HEK293 (cell line): ENCODE results near the gene HM13.
A peak's percentile ranks its signal among the peaks of the same experiment; 100 is the strongest.

ENCODE experiments used
- CTCF ChIA-PET: fragments of 350-600 bp; formaldehyde crosslinking; extraction: SDS; loops from one replicate; lab custom pipeline; 2021; ENCODE audit warnings: antibody characterized with exemption; lab: Yijun Ruan, JAX
- POLR2A ChIA-PET: fragments of 300-600 bp; formaldehyde crosslinking; extraction: SDS; loops from one replicate; lab custom pipeline; 2020; ENCODE audit warnings: antibody characterized with exemption, inconsistent platforms; lab: Yijun Ruan, JAX
- H3K27ac ChIP-seq: fragments of 200-500 bp; sonication (Bioruptor generic); 2 replicates; pipeline ENCODE4 v1.5.1; 2014; ENCODE audit warnings: low read depth, low read length, control low read depth, inconsistent platforms; ENCODE audit errors: extremely low read depth
- H3K36me3 ChIP-seq, 2 experiments: fragments of 200-500 bp in 1 of 2; sonication (Bioruptor generic) in 1 of 2; 1 replicate in 1 of 2; 2 replicates in 1 of 2; pipeline ENCODE4 v1.5.1; 2014 to 2017; ENCODE audit warnings: inconsistent platforms in 2 of 2, low read length in 2 of 2; ENCODE audit not compliant: control insufficient read depth in 2 of 2, insufficient read depth in 1 of 2
- H3K4me1 ChIP-seq: fragments of 200-500 bp; sonication (Bioruptor generic); 2 replicates; pipeline ENCODE4 v1.5.1; 2014; ENCODE audit warnings: mild to moderate bottlenecking, low read length, inconsistent platforms; ENCODE audit not compliant: control insufficient read depth, insufficient read depth
- H3K4me3 ChIP-seq: 2 replicates; pipeline ENCODE4 v1.5.1; 2011; ENCODE audit warnings: low read depth, mild to moderate bottlenecking, control low read depth, low read length, moderate library complexity
- H3K9me3 ChIP-seq: fragments of 200-500 bp; sonication (Bioruptor generic); 2 replicates; pipeline ENCODE4 v1.5.1; 2014; ENCODE audit warnings: low read depth, low read length, inconsistent platforms; ENCODE audit not compliant: control insufficient read depth, insufficient read depth
- HOXC10 ChIP-seq: sonication (generic); formaldehyde crosslinking; IDR thresholded peaks from 2 replicates; pipeline ENCODE4 v1.8.1; 2023; ENCODE audit warnings: mild to moderate bottlenecking, missing genetic modification reagents
- HOXD13 ChIP-seq: sonication (generic); formaldehyde crosslinking; IDR thresholded peaks from 2 replicates; pipeline ENCODE4 v1.8.0; 2022; ENCODE audit warnings: missing genetic modification reagents, borderline replicate concordance
- PRDM4 ChIP-seq: fragments of 450-650 bp; formaldehyde crosslinking; IDR thresholded peaks from 2 replicates; pipeline ENCODE4 v1.5.1; 2017; ENCODE audit warnings: missing biosample characterization, missing genetic modification characterization
- ZNF239 ChIP-seq: fragments of 450-650 bp; formaldehyde crosslinking; IDR thresholded peaks from 2 replicates; pipeline ENCODE4 v1.5.1; 2016; ENCODE audit warnings: missing biosample characterization, missing genetic modification characterization
- ZNF341 ChIP-seq: fragments of 450-650 bp; formaldehyde crosslinking; IDR thresholded peaks from 2 replicates; pipeline ENCODE4; 2016; ENCODE audit warnings: low read depth, missing biosample characterization, missing genetic modification characterization
- ZNF585B ChIP-seq: fragments of 450-650 bp; formaldehyde crosslinking; IDR thresholded peaks from 2 replicates; pipeline ENCODE4 v1.5.1; 2016; ENCODE audit warnings: missing biosample characterization, missing genetic modification characterization
- TF ChIP-seq, protein P1 (sequence below): fragments of 450-650 bp; formaldehyde crosslinking; IDR thresholded peaks from 2 replicates; pipeline ENCODE4 v1.5.1; 2016; ENCODE audit warnings: missing biosample characterization, missing genetic modification characterization
- TF ChIP-seq, protein P2 (sequence below): sonication (generic); formaldehyde crosslinking; IDR thresholded peaks from 2 replicates; pipeline ENCODE4 v1.8.1; 2022; ENCODE audit warnings: mild to moderate bottlenecking, moderate library complexity, missing genetic modification reagents
- TF ChIP-seq, protein P3 (sequence below): fragments of 450-650 bp; IDR thresholded peaks from 2 replicates; pipeline ENCODE4 v1.5.1; 2018; ENCODE audit warnings: missing biosample characterization, missing genetic modification characterization
- TF ChIP-seq, protein P4 (sequence below): fragments of 450-650 bp; formaldehyde crosslinking; IDR thresholded peaks from 2 replicates; pipeline ENCODE4 v1.5.1; 2016; ENCODE audit warnings: missing biosample characterization, missing genetic modification characterization

HM13 gene

DNA sequence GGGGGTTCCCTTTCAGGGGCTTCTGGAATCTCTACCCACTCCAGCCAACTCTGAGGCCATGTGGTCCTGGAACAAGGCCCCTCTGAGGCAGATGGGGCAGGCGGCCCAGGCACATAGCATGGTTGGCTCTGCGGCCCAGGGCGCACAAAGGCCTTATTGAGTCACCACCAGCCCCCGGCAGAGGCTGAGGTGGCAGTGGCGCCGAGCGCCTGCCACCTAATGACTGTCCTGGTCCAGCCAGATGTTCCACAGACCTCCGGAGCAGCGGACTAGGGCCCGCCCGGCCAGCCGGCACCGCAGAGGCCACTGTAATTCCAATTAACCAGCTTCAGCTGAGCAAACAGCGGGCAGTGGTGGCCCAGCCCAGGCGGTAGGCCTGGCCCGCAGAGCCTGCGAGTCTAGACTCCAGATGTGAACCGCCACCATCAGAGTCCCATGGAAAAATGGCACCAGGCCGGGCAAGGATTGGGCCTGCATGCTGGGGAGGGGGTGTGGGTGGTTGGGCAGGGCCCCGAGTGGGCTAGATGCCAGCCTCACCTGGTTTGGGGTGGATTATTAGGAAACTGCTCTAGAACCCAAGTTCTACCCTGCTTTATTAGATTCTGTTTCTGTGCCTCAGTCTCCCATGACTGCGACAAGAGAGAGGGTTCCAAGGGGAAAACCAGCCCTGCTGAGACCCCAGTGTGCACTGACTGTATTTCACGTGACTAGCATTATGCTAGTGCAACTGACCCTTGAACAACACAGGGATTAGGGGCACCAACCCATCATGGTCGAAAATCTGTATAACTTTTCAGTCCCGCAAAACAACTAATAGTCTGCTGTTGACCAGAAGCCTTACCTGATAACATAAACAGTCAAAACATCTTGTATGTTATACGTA lies 56.7 kb downstream of the HM13 start:
- ChIA-PET CTCF (interaction anchor here (0.6 to 25.7 kb wide), 4 partner anchors 11 to 156 kb away, joined by 3 to 1204 read pairs (median 60); partner anchors contain the start of gene ID1), POLR2A (interaction anchor here (1.2 to 8.7 kb wide), 3 partner anchors 24 to 41 kb away, joined by 3 to 255 read pairs (median 39); partner anchors contain the start of gene ID1)
- TF ChIP-seq ZNF341 (tag by site-specific recombination) = no peak
- TF ChIP-seq, protein P1, sequence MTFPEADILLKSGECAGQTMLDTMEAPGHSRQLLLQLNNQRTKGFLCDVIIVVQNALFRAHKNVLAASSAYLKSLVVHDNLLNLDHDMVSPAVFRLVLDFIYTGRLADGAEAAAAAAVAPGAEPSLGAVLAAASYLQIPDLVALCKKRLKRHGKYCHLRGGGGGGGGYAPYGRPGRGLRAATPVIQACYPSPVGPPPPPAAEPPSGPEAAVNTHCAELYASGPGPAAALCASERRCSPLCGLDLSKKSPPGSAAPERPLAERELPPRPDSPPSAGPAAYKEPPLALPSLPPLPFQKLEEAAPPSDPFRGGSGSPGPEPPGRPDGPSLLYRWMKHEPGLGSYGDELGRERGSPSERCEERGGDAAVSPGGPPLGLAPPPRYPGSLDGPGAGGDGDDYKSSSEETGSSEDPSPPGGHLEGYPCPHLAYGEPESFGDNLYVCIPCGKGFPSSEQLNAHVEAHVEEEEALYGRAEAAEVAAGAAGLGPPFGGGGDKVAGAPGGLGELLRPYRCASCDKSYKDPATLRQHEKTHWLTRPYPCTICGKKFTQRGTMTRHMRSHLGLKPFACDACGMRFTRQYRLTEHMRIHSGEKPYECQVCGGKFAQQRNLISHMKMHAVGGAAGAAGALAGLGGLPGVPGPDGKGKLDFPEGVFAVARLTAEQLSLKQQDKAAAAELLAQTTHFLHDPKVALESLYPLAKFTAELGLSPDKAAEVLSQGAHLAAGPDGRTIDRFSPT (tag by site-specific recombination) = 0 out of 2 replicates have a peak, but pooled peaks have one; percentile 36
- Histone ChIP-seq H3K4me3 (no peak overlapping the region), H3K36me3 (peaks cover 6 to 38% of the 10 kb centered on the region in 2 experiments; a peak in 2 of 3 replicates), H3K27ac (no peak overlapping the region), H3K4me1 (peaks cover 10% of the 10 kb centered on the region), H3K9me3 (no peaks in the 10 kb centered on the region)

DNA sequence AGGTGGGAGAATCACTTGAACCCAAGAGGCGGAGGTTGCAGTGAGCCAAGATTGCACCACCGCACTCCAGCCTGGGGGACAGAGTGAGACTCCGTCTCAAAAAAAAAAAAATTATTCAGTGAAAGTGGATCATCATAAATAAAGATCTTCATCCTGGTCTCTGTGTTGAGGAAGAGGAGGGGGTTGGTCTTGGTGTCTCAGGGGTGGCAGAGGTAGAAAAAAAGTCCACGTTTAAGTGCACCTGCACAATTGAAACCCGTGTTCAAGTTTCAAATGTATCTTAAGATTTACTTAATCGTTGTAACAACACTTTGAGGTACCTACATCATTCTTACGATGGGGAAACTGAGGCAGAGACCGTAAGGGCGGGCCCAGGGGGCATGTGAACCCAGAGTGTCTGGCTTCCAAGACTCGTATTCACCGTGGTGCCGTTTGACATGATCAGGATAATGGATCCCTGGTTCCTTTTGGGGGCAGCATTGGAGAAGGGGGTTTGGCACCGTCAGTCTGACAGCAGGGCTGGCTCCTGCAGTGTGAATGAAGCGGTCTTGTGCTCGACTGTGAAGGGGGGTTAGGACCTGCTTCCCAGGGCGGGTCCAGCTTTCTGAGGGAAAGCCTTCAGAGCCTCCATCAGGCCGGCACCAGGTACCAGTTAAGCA lies 57.9 kb downstream of the HM13 start:
- ChIA-PET POLR2A (interaction anchor here (0.9 to 8.7 kb wide), 9 partner anchors 9 to 167 kb away, joined by 3 to 255 read pairs (median 5); partner anchors contain the start of genes ID1 and TPX2), CTCF (interaction anchor here (0.7 to 25.7 kb wide), 4 partner anchors 13 to 69 kb away, joined by 4 to 1204 read pairs (median 58); partner anchors contain the start of gene ID1)
- peaks cover 8% of the 10 kb centered on the region for H3K4me1 ChIP-seq

More for the DNA sequence above, 57.9 kb downstream of the HM13 start:
- peak overlapping the region; percentile 41 for H3K4me3 ChIP-seq
- peak overlapping the region; percentile 88 for H3K27ac ChIP-seq
- peaks cover 6 to 26% of the 10 kb centered on the region in 2 experiments; a peak in 2 of 3 replicates for H3K36me3 ChIP-seq
- no peaks in the 10 kb centered on the region for H3K9me3 ChIP-seq
- TF ChIP-seq ZNF585B (tag by site-specific recombination) = no peak
- TF ChIP-seq, protein P2, sequence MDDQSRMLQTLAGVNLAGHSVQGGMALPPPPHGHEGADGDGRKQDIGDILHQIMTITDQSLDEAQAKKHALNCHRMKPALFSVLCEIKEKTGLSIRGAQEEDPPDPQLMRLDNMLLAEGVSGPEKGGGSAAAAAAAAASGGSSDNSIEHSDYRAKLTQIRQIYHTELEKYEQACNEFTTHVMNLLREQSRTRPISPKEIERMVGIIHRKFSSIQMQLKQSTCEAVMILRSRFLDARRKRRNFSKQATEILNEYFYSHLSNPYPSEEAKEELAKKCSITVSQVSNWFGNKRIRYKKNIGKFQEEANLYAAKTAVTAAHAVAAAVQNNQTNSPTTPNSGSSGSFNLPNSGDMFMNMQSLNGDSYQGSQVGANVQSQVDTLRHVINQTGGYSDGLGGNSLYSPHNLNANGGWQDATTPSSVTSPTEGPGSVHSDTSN = 0 out of 2 replicates have a peak, but pooled peaks have one; percentile 12
- no peak for TF ChIP-seq PRDM4 (tag by site-specific recombination)
- no peak for TF ChIP-seq HOXC10 (CRISPR knock-in tag)
- TF ChIP-seq, protein P3, sequence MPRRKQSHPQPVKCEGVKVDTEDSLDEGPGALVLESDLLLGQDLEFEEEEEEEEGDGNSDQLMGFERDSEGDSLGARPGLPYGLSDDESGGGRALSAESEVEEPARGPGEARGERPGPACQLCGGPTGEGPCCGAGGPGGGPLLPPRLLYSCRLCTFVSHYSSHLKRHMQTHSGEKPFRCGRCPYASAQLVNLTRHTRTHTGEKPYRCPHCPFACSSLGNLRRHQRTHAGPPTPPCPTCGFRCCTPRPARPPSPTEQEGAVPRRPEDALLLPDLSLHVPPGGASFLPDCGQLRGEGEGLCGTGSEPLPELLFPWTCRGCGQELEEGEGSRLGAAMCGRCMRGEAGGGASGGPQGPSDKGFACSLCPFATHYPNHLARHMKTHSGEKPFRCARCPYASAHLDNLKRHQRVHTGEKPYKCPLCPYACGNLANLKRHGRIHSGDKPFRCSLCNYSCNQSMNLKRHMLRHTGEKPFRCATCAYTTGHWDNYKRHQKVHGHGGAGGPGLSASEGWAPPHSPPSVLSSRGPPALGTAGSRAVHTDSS (tag by site-specific recombination) = peak; percentile 69
- TF ChIP-seq ZNF239 = no peak
- TF ChIP-seq, protein P4, sequence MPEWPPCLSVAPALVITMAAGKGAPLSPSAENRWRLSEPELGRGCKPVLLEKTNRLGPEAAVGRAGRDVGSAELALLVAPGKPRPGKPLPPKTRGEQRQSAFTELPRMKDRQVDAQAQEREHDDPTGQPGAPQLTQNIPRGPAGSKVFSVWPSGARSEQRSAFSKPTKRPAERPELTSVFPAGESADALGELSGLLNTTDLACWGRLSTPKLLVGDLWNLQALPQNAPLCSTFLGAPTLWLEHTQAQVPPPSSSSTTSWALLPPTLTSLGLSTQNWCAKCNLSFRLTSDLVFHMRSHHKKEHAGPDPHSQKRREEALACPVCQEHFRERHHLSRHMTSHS (tag by site-specific recombination) = no peak
- TF ChIP-seq HOXD13 (CRISPR knock-in tag) = 0 out of 2 replicates have a peak, but pooled peaks have one; percentile 15
